ENCODE results near the gene WDFY4. TPM values are rescaled to one million over a fixed set of nuclear protein-coding genes. Genes with fewer than 3 reads are reported as not detected.

WDFY4 gene
- total and polyA plus RNA-seq, 2 experiments from 2014 or later, result 0.14 TPM; not detected in 1

GRCh38 chr10:48814933-48815332, 130.3 kb downstream of the WDFY4 start:
- H3K4me3 Mint-ChIP-seq, result no peak overlapping the region
- Histone ChIP-seq H3K9me2 (ENCODE audit: insufficient read depth) (no peaks in the 10 kb centered on the region), H3K79me2 (replicated peaks; ENCODE audit: insufficient read depth) (no peaks in the 10 kb centered on the region), H2AFZ (no peak overlapping the region), H3K36me3 (ENCODE audit: insufficient read depth) (no peaks in the 10 kb centered on the region), H3K27me3 (ENCODE audit: insufficient read depth) (peaks cover 48% of the 10 kb centered on the region), H3F3A (replicated peaks; ENCODE audit: low read depth) (no peaks in the 10 kb centered on the region), H3K4me1 (ENCODE audit: insufficient read depth) (no peaks in the 10 kb centered on the region), H4K20me1 (replicated peaks; ENCODE audit: insufficient read depth) (no peaks in the 10 kb centered on the region), H3K4me3 (no peak overlapping the region), H3K27ac (ENCODE audit: low read depth) (no peak overlapping the region), H3K4me2 (no peak overlapping the region)
- H3K9me3 Mint-ChIP-seq, result peaks cover 3% of the 10 kb centered on the region; the same call in 2 of the 3 replicates
- peaks cover 6% of the 10 kb centered on the region; the same call in 2 of the 3 replicates for H3K4me1 Mint-ChIP-seq
- H3K27ac Mint-ChIP-seq, result no peak overlapping the region
- H3K27me3 Mint-ChIP-seq (ENCODE audit: insufficient read depth, low read depth, poor library complexity), result peaks cover 15% of the 10 kb centered on the region
- ATAC-seq (no peak), DNase-seq (ENCODE audit: low spot score) (no peak)
- TF ChIP-seq STAT1 (IDR thresholded peaks at IDR 0.05; ENCODE audit: unreplicated experiment) (no peak), CREB1 (CRISPR knock-in tag; IDR thresholded peaks at IDR 0.05; ENCODE audit: low read depth) (no peak), JUNB (IDR thresholded peaks at IDR 0.05; ENCODE audit: unreplicated experiment) (no peak), ZNF331 (CRISPR knock-in tag; IDR thresholded peaks at IDR 0.05; ENCODE audit: low read depth) (no peak), POLR2AphosphoS5 (IDR thresholded peaks at IDR 0.05; ENCODE audit: low read depth) (no peak), ZNF114 (CRISPR knock-in tag; IDR thresholded peaks at IDR 0.05) (no peak), ZNF462 (CRISPR knock-in tag; IDR thresholded peaks at IDR 0.05) (no peak)
- TF ChIP-seq, protein P1, sequence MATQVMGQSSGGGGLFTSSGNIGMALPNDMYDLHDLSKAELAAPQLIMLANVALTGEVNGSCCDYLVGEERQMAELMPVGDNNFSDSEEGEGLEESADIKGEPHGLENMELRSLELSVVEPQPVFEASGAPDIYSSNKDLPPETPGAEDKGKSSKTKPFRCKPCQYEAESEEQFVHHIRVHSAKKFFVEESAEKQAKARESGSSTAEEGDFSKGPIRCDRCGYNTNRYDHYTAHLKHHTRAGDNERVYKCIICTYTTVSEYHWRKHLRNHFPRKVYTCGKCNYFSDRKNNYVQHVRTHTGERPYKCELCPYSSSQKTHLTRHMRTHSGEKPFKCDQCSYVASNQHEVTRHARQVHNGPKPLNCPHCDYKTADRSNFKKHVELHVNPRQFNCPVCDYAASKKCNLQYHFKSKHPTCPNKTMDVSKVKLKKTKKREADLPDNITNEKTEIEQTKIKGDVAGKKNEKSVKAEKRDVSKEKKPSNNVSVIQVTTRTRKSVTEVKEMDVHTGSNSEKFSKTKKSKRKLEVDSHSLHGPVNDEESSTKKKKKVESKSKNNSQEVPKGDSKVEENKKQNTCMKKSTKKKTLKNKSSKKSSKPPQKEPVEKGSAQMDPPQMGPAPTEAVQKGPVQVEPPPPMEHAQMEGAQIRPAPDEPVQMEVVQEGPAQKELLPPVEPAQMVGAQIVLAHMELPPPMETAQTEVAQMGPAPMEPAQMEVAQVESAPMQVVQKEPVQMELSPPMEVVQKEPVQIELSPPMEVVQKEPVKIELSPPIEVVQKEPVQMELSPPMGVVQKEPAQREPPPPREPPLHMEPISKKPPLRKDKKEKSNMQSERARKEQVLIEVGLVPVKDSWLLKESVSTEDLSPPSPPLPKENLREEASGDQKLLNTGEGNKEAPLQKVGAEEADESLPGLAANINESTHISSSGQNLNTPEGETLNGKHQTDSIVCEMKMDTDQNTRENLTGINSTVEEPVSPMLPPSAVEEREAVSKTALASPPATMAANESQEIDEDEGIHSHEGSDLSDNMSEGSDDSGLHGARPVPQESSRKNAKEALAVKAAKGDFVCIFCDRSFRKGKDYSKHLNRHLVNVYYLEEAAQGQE (IDR thresholded peaks at IDR 0.05; ENCODE audit: unreplicated experiment), result no peak
- H3K36me3 Mint-ChIP-seq (ENCODE audit: low read depth), result no peaks in the 10 kb centered on the region; the same call in 2 of the 3 replicates
